ENCODE measurements around the gene ALK.

ALK gene

DNA sequence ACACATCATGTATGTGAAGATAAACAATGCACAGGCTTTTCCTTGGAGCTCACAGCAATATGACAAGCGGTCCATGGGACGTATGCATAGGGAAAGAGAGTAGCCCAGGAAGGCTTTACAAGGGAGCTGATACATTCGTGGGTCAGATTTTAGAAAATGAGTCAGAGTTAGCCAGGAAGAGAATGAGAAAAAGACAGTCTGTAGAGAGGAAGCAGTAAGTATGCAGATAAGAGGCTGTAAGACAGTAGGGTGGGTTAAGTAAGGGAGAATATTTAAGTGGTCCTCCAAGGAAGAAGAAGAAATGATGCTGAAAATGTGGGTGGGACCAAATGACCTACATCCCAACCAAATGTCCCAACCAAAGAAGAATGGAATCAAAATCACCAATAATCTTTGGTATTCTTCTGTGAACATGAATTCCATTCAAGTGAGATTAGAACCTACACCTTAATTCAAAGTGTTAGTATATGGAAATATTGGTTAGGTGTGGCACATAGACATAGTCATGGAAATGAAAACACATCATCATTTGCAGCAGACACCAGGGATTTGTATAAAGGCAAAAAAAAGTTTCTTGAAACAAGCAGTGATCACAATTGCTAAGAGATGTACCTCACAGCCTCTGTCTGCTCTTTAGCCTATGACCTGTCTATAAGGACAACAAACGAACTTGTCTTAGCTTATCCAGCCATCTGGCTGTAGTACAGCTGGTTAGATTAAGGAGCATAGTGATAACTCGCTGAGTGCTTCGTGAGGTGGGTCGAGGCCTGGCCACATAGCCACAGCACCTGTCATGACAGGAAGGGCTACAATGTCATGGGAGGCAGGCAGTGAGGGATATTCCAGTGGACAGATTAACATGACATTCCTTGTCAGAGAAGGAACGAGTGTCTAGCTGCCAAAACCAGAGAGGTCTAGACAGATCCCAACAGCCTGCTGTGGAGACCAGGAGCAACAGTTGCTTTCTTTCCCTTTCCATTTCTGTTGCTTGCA is 133.6 kb downstream of the ALK start:
- DNase-seq, result no peak

DNA sequence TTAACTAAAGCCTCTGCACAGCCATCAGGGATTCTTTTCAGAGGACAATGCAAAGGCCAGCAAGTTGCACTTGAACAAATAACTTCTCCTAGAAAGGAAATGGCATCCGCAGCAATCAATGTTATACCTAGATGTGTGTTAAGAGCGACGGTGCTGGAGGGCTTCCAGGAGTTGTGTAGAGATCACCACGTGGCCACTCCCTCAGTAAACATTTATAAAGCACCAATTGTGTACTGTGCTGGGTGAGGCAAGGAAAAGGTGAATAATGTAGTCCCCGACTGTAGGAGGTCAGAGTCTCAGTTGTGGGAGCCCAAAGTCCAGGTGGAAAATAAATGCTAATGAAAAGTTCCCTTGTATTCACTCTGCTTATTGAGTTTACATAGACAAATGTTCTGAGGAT is 135.0 kb downstream of the ALK start:
- no peak for DNase-seq

DNA sequence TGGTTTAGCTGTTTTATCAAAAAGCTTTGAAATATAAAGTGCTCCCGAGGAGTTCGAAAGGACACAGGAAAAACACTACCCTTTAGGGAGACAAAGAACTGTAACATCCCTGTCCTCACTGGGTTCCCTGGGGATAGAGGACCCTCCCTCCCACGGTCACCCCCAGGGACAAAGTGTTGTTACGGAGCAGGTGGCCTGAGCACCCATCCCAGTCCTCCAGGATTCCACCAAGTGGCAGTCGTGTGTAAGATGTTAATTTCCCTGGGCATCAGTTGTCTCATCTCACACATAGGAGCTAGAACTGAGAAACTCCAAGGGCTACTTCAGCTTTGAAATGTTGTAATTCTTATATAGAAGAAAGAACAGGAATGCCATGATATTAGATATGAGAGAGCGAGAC is 137.7 kb downstream of the ALK start:
- DNase-seq, result no peak

DNA sequence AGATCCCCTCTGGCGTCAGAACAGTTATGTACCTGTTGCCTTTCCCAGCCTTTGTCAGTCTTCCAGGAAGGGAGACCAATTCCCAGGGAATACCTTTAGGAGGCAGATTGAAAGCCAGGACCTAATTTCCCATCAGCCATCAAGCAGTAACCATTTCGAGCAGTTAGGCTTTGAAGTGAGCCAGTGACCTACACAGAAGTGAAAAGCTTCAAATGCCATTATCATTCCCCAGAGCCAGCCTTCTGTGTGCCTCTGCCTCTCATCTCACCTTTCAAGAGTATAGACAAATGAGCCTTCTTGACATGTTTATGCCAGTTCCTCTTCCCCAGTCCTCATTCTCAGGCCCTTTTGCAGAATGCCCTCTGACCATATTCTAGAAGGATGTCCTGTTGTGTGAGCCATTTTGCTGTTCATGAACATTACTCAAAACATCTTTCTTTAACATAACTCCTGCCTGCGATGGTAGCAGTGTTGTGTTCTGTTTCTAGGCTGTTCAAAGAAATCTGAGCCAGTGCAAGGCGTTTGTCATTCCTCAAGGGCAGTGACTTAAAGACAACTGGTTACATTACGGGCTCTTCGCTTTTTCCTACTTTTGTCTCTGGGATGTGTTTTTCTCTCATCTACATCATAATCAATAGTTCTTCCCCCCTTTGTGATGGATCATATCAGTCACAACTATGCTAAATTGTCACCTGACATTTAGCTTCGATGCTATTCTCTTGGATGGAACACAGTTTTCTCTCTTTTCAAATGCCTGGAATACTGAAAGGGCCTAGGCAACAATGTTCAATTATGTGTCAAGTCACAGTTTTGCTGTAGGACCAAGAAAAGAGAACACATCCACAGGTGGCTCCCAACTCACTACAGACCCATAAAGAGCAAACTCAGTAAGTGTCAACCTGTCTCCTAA is 138.6 kb downstream of the ALK start:
- DNase-seq, result no peak

DNA sequence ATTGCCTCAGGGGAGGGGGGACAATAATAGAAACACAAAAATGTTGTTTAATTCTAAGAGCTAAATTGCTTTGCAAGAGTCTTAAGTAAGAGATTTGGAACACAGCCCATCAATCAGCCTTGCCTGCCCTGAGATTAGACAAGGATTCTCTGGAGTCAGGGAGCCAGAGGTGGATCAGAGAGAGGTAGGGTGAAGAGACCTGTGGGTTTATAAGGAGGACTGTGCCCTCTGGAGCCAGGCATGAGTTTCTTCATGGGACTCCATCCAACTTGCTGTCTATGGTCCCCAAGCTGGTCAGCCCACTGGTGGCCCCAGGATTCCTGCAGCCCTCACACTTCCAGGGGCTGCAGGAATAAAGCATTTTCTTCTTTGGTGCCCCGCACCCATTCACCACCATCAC is 139.3 kb downstream of the ALK start:
- no peak for DNase-seq

DNA sequence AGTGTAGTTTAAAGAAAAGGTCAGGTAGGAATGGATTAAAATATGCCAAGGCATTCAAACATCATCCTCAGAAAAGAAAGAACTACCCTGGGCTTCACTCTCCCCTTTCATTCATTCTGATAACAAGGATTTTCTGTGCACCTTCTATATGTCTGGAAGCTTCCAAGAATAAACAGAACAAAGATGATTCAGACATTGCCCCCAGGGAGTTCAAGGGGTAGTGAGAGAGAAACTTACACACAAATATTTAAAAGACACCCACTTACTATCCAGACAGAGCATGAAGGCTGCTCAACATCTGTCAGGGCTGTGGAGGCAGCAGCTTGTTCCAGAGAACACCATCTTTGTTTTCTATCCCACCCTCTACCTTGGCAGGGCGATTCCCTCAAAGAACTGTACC is 140.5 kb downstream of the ALK start:
- DNase-seq, result no peak

DNA sequence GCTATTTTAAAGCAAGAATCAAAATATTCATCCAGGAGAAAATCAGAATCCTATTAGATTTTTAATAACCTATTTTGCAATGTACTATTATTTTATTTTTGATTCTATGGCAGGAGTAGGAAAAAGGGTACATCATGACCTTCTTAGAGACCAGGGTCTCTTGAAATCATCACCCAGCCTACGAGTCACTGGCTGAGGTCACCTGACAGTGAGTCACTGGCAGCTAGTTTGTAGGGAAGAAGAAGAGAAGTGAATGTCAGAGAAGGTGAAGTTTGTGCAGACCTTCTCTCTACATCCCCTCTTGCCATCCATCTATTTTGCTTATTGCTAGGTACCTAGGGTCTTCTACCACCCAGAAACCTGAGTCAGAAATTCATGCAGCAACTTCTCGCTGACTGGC is 144.2 kb downstream of the ALK start:
- no peak for DNase-seq

DNA sequence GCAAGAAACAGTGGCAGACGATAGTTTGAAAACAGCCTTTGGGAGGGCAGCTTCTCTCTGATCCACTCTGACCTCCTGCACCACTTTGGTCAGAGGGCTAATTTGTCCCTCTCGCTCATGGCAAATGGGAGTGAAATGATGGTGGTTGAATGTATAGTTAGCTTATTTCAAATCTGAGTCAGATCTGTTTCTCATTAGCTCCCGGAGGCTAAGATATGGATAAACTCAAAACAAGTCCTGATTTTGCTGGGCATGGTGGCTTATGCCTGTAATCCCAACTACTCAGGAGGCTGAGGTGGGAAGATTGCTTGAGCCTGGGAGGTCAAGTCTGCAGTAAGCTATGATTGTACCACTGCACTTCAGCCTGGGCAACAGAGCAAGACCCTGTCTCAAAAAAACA is 145.0 kb downstream of the ALK start:
- no peak for DNase-seq

DNA sequence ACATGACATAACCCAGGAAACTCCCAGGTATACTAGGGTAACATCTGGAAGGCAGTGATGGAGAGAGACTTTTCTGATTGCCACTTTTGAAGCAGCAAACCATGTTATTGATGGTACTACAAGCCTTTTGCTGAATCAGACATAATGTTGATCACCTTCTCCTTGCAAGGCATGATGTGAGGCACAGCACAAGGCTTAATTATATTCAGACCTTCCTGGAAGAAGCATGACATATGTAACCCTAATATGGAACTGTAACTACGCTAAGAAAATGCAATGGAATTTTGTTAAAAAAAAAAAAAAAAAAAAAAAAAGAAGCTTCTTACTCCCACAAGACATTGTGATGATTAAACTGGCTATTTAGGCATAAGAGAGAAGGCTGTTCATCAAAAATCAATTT is 145.4 kb downstream of the ALK start:
- DNase-seq, result no peak

DNA sequence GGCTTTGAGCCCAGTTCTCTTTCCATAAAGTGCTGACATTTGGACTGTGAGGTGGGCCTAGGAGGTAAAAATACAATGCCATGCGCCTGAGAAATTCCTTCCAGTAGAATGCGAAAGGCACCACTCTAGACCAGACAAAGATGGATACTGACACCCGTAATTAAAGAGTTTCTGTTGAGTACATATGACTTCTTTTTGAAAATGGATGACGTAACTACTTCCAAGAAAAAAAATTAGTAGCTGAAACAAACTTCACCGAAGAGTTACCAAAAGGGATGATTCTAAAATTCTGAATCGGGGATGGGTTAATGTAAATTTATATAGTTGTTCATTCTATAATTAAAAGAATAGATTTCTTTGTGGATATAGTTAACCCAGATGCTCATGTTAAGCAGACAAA is 146.8 kb downstream of the ALK start:
- no peak for DNase-seq

DNA sequence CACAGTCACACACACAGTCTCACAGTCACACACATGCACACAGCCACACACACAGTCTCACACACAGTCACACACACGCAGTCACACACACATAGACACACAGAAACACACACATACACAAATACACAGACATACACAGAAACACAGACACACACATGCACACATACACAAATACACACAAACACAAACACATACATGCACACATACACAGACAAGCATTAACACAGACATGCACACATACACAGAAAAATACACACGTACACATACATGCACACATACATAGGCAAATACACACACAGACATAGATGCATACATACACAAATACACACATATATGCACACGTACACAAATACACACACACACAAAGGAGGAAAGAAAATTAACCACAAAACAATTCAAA is 150.5 kb downstream of the ALK start:
- no peak for DNase-seq

DNA sequence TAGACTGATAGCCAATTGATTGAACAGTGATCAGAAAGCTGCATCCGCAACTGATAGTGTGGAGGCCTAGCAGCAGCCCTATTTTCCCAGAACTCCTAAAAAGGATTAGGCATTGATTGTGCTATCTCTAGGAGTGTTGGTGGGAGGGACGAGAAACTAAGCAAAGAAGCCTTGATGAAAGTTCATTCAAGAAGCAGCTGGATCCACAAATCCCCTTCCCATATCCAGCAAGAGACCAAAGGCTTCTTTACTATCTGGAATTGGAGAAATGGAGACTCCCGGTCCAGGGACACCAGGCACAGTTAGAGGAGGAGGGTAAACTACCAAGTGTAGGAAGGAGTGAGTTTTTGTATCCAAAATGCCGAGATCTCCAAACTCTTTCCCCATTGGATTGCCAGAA is 151.5 kb downstream of the ALK start:
- no peak for DNase-seq

DNA sequence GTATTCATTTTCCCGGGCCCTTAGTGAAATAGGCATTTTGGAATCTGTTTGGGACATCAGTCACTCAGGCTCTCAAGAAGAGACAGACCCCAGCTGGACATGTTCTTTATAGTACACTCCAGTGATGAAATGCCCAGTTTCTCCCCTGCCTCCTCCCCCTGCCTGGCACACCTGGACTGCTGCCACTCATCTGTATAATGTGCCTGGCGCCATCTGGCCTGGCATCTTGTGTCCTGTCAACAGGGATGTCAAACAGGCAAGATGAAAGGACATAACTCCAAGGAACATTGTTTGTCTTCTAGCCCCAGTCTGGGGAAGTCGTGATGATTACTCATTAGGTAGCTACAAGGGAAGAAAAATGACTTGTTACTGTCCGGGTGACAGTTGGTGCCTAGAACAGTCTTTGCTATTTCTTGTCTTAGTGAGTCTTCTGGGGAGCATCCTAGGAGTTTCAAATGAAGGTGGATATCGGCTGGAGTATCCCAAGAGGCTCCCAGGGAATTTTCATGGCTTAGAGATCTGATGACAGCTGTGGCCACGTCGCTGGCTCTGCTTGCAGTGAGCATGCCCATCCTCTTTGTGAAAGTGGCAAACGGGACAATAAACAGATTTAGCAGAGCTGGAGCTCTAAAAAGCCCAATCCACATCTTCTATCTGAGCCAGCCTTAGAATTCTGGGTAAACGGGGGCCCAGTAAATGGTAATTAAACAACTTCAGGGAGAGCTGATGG is 153.6 kb downstream of the ALK start:
- no peak for DNase-seq

DNA sequence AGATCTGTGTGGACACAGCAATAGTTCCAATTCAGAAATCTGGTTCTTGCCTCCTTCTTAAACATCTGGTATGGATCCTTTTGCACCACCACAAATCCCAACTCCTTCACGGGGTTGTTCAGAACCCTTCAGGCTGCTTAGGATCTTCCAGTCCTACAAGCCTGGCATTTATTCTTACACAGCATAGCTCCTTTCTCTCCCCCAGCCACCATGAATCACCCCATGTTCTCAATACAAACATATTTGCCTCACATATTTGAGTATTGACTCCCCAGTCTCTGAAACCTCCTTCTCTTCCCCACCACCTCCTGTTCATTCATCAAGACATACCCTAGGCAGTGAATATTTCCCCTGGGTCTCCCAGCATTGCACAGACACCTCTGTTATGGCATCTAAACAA is 155.2 kb downstream of the ALK start:
- no peak for DNase-seq

DNA sequence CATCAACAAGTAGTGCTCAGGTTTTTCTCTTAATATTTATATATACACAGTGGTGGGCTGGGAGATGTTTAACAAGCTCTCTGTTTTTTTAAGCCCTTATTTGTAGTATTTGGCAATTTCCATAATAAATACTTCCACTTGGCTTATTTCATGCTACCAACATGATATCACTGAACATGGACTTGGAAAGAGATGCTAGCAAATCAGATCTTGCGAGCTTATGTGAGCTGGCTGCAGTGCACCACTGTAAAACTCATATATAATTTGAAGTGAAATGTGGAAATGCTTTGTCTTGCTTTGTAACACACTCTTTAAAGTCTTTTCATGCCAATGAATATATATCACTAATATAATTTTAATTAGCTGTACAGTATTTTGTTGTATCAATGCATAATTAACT is 155.7 kb downstream of the ALK start:
- no peak for DNase-seq

DNA sequence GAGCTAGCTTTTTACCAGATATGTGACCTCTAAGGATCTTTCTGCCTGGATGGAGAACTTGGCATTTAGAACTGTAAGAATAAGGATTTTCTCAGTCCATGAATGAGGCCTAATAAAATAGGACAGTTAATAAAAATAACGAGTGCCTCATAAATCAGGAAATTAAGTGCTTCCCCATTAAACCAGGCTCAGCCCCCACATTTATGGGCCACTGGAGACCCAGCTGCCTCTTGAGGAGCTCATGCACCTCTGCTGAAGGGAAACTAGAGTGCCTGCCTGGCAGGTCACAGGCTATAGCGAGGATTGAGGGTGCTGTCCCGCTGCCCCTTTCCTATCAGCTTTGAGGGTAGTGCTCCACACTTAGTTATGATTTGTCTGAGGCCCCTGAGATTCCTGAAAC is 158.0 kb downstream of the ALK start:
- DNase-seq, result no peak

DNA sequence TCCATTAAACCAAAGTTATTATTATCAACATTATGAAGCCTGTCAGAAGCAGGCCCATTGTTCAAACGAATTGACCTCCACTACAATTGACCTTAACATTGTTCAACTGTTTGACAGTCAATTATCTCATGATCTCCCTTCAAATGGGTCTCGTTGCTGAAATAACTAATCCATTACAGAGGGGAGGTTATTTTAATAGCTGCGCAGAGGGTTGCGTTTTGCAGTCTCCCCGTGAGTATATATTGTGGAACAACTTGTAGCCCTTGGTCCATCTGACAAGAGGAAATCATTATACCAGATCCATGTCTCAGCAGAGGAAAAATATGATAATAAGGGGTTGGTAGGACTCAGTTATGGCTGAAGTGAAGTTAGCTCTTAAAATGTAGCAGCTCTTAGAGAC is 159.1 kb downstream of the ALK start:
- DNase-seq, result no peak

DNA sequence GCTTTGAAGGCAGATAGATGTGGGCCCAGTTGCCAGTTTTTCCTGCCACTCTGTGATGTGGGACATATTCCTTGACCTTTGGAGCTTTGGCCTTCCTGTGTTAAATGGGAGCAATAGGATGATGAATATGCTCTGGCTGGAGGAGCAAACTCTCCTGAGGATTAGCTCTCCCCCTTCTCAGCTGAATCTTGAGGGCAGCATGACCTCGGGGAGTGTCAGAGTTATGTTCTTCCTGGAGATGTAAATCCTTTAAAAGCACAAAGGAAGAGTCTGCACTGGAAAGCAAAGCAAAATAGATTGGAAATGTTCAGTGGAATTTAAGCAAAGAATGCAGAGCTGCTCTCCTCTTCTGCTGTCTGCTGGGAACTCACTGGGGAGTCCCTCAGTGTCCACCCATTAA is 160.1 kb downstream of the ALK start:
- no peak for DNase-seq

DNA sequence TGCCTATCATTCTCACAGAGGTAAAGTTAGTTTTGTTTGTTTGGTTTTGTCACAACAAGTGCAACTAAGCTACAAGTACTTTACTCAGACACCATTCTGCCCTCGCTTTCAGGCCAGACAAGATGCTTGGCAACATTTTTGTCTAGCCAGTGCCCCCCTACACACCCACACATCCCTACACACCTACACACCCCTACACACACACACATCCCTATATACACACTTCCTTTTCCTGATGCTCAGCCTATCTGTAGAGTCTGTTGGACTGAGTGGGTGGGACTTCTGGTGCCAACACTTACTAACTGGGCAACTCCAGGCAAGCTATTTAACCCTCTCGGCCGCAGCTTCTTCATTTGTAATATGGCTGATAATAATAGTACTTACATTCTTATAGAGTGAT is 161.4 kb downstream of the ALK start:
- no peak for DNase-seq

DNA sequence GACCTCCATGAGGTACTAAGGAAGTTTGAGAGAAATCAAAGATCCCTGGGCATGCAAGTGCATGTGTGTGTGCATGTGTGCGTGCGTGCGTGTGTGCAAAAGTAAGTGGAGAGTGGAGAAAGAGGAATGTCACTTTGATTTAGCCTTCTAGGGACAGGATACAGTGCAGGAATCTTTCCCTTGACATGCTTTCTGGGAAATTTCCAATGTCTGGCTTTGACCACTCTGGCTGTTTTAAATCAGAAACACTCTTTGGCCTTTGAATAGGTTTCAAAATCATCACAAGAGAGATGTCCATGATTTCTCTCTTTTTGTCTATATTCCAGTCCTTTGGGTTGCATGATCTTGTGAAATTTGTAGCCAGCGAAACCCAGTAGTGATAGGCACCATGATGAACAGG is 162.0 kb downstream of the ALK start:
- DNase-seq, result no peak

DNA sequence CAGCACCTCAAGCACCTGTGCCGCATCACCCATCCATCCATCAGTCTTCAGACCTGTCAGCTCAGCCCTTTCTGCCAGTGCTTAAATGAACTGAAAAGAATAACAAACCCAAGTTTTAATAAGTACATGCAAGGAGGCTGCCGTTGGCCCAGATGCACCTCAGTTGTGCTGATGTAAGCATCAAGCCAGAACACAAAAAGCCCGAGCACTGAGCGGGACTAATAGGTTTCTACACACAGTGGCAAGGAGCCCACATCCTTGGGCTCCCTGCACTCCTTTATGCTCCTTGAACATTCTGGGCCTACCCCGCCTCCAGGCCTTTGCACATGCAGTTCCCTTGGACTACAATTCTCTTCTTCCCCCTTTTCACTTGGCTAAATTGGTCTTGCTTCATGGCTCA is 165.6 kb downstream of the ALK start:
- no peak for DNase-seq

DNA sequence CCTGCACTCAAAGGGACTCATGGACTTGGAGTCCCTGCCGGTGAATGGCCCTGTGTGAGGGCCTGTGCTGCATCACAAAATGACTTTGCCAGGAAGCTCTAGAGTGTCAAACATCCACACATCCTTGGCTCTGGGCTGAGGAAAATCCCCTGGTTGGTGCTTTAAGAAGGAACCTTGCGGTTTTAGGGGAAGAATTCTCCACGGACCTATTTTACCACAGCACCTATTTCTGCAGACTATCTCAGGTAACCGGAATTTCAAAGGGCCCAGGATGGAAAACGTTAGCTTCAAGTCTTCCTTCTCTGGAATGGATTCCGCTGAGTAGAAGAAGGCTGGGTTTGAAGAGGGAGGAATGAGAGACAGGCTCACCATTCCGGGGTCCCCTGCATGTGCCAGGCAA is 166.2 kb downstream of the ALK start:
- no peak for DNase-seq
